Femur (tissue), 1 donor: Measurements from ENCODE around the gene TP63.

ENCODE experiments used
- DNase-seq: peaks from one replicate; pipeline ENCODE4 v3.0.0-alpha.2; 2017

Gene TP63

GRCh38 chr3:189824629-189825312 lies 193.6 kb downstream of the TP63 start:
- peak; percentile 29 for DNase-seq

- no peak for DNase-seq
Observed at GRCh38 chr3:189826566-189826965, 195.4 kb downstream of the TP63 start.

- no peak for DNase-seq
Observed at GRCh38 chr3:189827108-189827507, 195.9 kb downstream of the TP63 start.

- no peak for DNase-seq
Observed at GRCh38 chr3:189830401-189830800, 199.2 kb downstream of the TP63 start.

GRCh38 chr3:189833266-189833665 lies 202.1 kb downstream of the TP63 start:
- no peak for DNase-seq

- no peak for DNase-seq
Observed at GRCh38 chr3:189833996-189834395, 202.8 kb downstream of the TP63 start.

- no peak for DNase-seq
Observed at GRCh38 chr3:189834462-189834861, 203.3 kb downstream of the TP63 start.

GRCh38 chr3:189836795-189837194 lies 205.6 kb downstream of the TP63 start:
- no peak for DNase-seq

GRCh38 chr3:189838291-189838690 lies 207.1 kb downstream of the TP63 start:
- DNase-seq = no peak

GRCh38 chr3:189839576-189839975 lies 208.4 kb downstream of the TP63 start:
- DNase-seq = no peak

- no peak for DNase-seq
Observed at GRCh38 chr3:189841473-189842205, 210.4 kb downstream of the TP63 start.

- no peak for DNase-seq
Observed at GRCh38 chr3:189842681-189843602, 211.8 kb downstream of the TP63 start.

GRCh38 chr3:189845069-189845468 lies 213.9 kb downstream of the TP63 start:
- no peak for DNase-seq

- no peak for DNase-seq
Observed at GRCh38 chr3:189848395-189849040, 217.3 kb downstream of the TP63 start.

GRCh38 chr3:189849262-189849661 lies 218.1 kb downstream of the TP63 start:
- no peak for DNase-seq

- no peak for DNase-seq
Observed at GRCh38 chr3:189851682-189852081, 220.5 kb downstream of the TP63 start.

GRCh38 chr3:189853906-189854305 lies 222.7 kb downstream of the TP63 start:
- no peak for DNase-seq

- no peak for DNase-seq
Observed at GRCh38 chr3:189860296-189860695, 229.1 kb downstream of the TP63 start.

GRCh38 chr3:189862385-189862998 lies 231.3 kb downstream of the TP63 start:
- no peak for DNase-seq

GRCh38 chr3:189863031-189863430 lies 231.8 kb downstream of the TP63 start:
- no peak for DNase-seq

- no peak for DNase-seq
Observed at GRCh38 chr3:189868061-189868460, 236.9 kb downstream of the TP63 start.

GRCh38 chr3:189869165-189869564 lies 238.0 kb downstream of the TP63 start:
- DNase-seq = no peak
